ENCODE results near the gene POSTN. TPM values are rescaled to one million over a fixed set of nuclear protein-coding genes. Genes with fewer than 3 reads are reported as not detected.

Gene POSTN
- total and polyA plus RNA-seq, 9 donors, result 0.48 to 120 (median 6.1) TPM

GRCh38 chr13:37641391-37641790 is 42.8 kb upstream of the POSTN start:
- TF ChIP-seq POLR2A (IDR thresholded peaks at IDR 0.05) (no peak), EP300 (IDR thresholded peaks at IDR 0.05) (no peak), CTCF (IDR thresholded peaks at IDR 0.05) (no peak)
- Histone ChIP-seq H3K27ac (no peak overlapping the region), H3K36me3 (no peaks in the 10 kb centered on the region), H3K4me3 (no peak overlapping the region), H3K9me3 (no peaks in the 10 kb centered on the region), H3K27me3 (no peaks in the 10 kb centered on the region), H3K4me1 (ENCODE audit: insufficient read depth) (no peaks in the 10 kb centered on the region)
- DNase-seq, result no peak
- WGBS, 3 donors, result 91 to 97% (median 93%) methylated on average over 2 of the region's 2 CpGs
- intact Hi-C loops (cut with DNase I), result no loop called here

DNA sequence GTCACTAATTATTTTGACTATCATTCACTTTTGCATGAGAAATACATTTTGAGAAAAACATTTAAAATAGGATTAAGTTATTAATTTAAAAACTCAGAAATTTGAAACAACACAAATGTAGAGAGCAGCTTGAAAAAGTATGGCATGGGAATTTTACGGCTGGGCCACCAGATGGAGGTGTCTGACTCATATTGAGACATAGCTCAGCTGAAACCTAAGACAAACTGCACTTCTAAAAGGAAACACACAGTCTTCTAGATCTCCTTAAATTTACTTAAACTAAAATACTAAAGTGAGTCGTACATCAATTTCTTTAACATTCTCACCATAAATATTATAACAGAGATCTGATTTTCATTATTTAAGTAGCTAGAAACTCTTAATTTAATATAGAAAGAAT is 41.9 kb upstream of the POSTN start:
- TF ChIP-seq EP300 (IDR thresholded peaks at IDR 0.05) (no peak), CTCF (IDR thresholded peaks at IDR 0.05) (peak; percentile 14 to 41 (median 19))
- Histone ChIP-seq H3K27ac (no peak overlapping the region), H3K36me3 (no peaks in the 10 kb centered on the region), H3K4me1 (ENCODE audit: insufficient read depth) (no peaks in the 10 kb centered on the region), H3K4me3 (no peak overlapping the region), H3K9me3 (no peaks in the 10 kb centered on the region), H3K27me3 (no peaks in the 10 kb centered on the region)
- intact Hi-C loops (cut with DNase I), result no loop called here
- WGBS, 3 donors, result 10 to 15% (median 14%) methylated on average over 2 of the region's 2 CpGs
- DNase-seq, result peak in 1 of 5 donors; percentile 17

- Histone ChIP-seq H3K27ac (no peak overlapping the region), H3K4me1 (ENCODE audit: insufficient read depth) (no peaks in the 10 kb centered on the region), H3K4me3 (no peak overlapping the region), H3K27me3 (no peaks in the 10 kb centered on the region), H3K36me3 (no peaks in the 10 kb centered on the region), H3K9me3 (no peaks in the 10 kb centered on the region)
- no peak for TF ChIP-seq EP300 (IDR thresholded peaks at IDR 0.05)
- no peak for TF ChIP-seq POLR2A (IDR thresholded peaks at IDR 0.05)
- no peak for TF ChIP-seq CTCF (IDR thresholded peaks at IDR 0.05)
- intact Hi-C loops (cut with DNase I), result no loop called here
- WGBS, 3 donors, result 89 to 93% (median 92%) methylated on average over 8 of the region's 8 CpGs
- no peak for DNase-seq
Observed at GRCh38 chr13:37636701-37637100, 38.1 kb upstream of the POSTN start.

GRCh38 chr13:37632294-37632693 is 33.7 kb upstream of the POSTN start:
- H3K4me3 ChIP-seq, result no peak overlapping the region
- no peaks in the 10 kb centered on the region for H3K36me3 ChIP-seq
- intact Hi-C loops (cut with DNase I), result no loop called here
- TF ChIP-seq CTCF (IDR thresholded peaks at IDR 0.05) (no peak), EP300 (IDR thresholded peaks at IDR 0.05) (no peak), POLR2A (IDR thresholded peaks at IDR 0.05) (no peak)
- no peak overlapping the region for H3K27ac ChIP-seq
- no peaks in the 10 kb centered on the region for H3K27me3 ChIP-seq
- WGBS, 3 donors, result 25 to 41% (median 30%) methylated on average over 5 of the region's 5 CpGs
- DNase-seq, result no peak
- H3K4me1 ChIP-seq (ENCODE audit: insufficient read depth), result no peaks in the 10 kb centered on the region
- no peaks in the 10 kb centered on the region for H3K9me3 ChIP-seq

DNA sequence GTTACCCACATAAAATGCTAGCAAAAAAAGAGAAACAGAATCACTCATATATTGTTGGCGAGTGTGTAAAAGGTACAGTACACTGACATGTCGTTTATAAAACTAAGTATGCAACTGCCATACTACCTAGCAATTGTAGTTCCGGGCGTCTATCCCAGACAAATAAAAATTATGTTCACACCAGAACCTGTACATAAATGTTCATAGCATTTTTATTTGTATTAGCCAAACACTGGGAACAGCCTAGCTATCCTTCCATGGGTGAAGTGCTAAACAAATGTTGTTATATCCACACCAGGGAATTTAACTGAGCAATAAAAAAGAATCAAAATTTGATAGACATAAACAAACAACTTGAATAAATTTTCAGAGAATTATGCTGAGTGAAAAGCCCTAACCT is 28.9 kb upstream of the POSTN start:
- TF ChIP-seq EP300 (IDR thresholded peaks at IDR 0.05), result no peak
- no peak for TF ChIP-seq POLR2A (IDR thresholded peaks at IDR 0.05)
- no peak for TF ChIP-seq CTCF (IDR thresholded peaks at IDR 0.05)
- intact Hi-C loops (cut with DNase I), result no loop called here
- Histone ChIP-seq H3K36me3 (no peaks in the 10 kb centered on the region), H3K27me3 (no peaks in the 10 kb centered on the region), H3K4me1 (ENCODE audit: insufficient read depth) (no peaks in the 10 kb centered on the region), H3K27ac (no peak overlapping the region), H3K9me3 (no peaks in the 10 kb centered on the region), H3K4me3 (no peak overlapping the region)
- 69 to 90% (median 71%) methylated on average over 4 of the region's 4 CpGs for WGBS, 3 donors
- no peak for DNase-seq

Data from ovary (tissue), 9 donors.